Type B pancreatic cell (in vitro differentiated cells): ENCODE measurements around the gene ARVCF. TPM values are rescaled to one million over a fixed set of nuclear protein-coding genes. Genes with fewer than 3 reads are reported as not detected.

Source experiments
- DNase-seq: peaks from one replicate; pipeline ENCODE4 v3.0.0; 2021; ENCODE audit warnings: mixed read lengths; ENCODE audit not compliant: unreplicated experiment; ENCODE audit errors: extremely low spot score
- H3K27ac Mint-ChIP-seq: 2 replicates; pipeline ENCODE4 v1.8.0; 2021; ENCODE audit warnings: mild to moderate bottlenecking, mixed read lengths
- H3K27me3 Mint-ChIP-seq: 2 replicates; pipeline ENCODE4 v1.8.0; 2021; ENCODE audit warnings: mixed read lengths
- H3K36me3 Mint-ChIP-seq: 2 replicates; pipeline ENCODE4 v1.8.0; 2021; ENCODE audit warnings: mixed read lengths
- H3K4me1 Mint-ChIP-seq: one replicate; pipeline ENCODE4 v1.8.0; 2021; ENCODE audit warnings: mixed read lengths; ENCODE audit not compliant: unreplicated experiment
- H3K4me3 Mint-ChIP-seq: 2 replicates; pipeline ENCODE4 v1.8.0; 2021; ENCODE audit warnings: mild to moderate bottlenecking, mixed read lengths
- H3K9me3 Mint-ChIP-seq: 2 replicates; pipeline ENCODE4 v1.8.0; 2021; ENCODE audit warnings: mixed read lengths
- CTCF ChIP-seq: fragments of 200-600 bp; sonication (generic); conservative IDR thresholded peaks from 2 replicates; pipeline ENCODE4 v1.5.0; 2021; ENCODE audit warnings: antibody characterized with exemption, mild to moderate bottlenecking
- total RNA-seq: library from RNA; stranded (reverse); gene quantifications from 2 replicates; pipeline ENCODE4 v1.2.1, GENCODE V29; 2021; ENCODE audit warnings: low replicate concordance

The ARVCF gene
- total RNA-seq, 1 donor from 2014 or later, result 55.3 TPM

GRCh38 chr22:19972251-19972650, 44.4 kb downstream of the ARVCF start:
- DNase-seq, result no peak
- Mint-ChIP-seq H3K4me3 (peak overlapping the region; percentile 34), H3K4me1 (peaks cover 13% of the 10 kb centered on the region), H3K9me3 (no peaks in the 10 kb centered on the region), H3K27ac (no peak overlapping the region), H3K27me3 (no peaks in the 10 kb centered on the region), H3K36me3 (peaks cover 1% of the 10 kb centered on the region)
- no peak for TF ChIP-seq CTCF

- H3K36me3 Mint-ChIP-seq, result peaks cover 5% of the 10 kb centered on the region
- TF ChIP-seq CTCF, result no peak
- H3K4me1 Mint-ChIP-seq, result peaks cover 18% of the 10 kb centered on the region
- H3K27me3 Mint-ChIP-seq, result no peaks in the 10 kb centered on the region
- no peak overlapping the region for H3K4me3 Mint-ChIP-seq
- H3K9me3 Mint-ChIP-seq, result no peaks in the 10 kb centered on the region
- H3K27ac Mint-ChIP-seq, result no peak overlapping the region
- no peak for DNase-seq
Measured at GRCh38 chr22:19971276-19972124, 45.1 kb downstream of the ARVCF start.

GRCh38 chr22:19970479-19971275, 45.9 kb downstream of the ARVCF start:
- Mint-ChIP-seq H3K9me3 (no peaks in the 10 kb centered on the region), H3K4me1 (peaks cover 23% of the 10 kb centered on the region), H3K4me3 (no peak overlapping the region), H3K27ac (peak overlapping the region; percentile 64), H3K36me3 (peaks cover 5% of the 10 kb centered on the region), H3K27me3 (no peaks in the 10 kb centered on the region)
- peak; percentile 96 for TF ChIP-seq CTCF
- DNase-seq, result no peak

- TF ChIP-seq CTCF, result no peak
- no peaks in the 10 kb centered on the region for H3K27me3 Mint-ChIP-seq
- H3K36me3 Mint-ChIP-seq, result peaks cover 5% of the 10 kb centered on the region
- H3K4me3 Mint-ChIP-seq, result no peak overlapping the region
- no peaks in the 10 kb centered on the region for H3K9me3 Mint-ChIP-seq
- DNase-seq, result no peak
- no peak overlapping the region for H3K27ac Mint-ChIP-seq
- peaks cover 17% of the 10 kb centered on the region for H3K4me1 Mint-ChIP-seq
Measured at GRCh38 chr22:19970031-19970478, 46.6 kb downstream of the ARVCF start.

- Mint-ChIP-seq H3K27ac (no peak overlapping the region), H3K36me3 (peaks cover 5% of the 10 kb centered on the region), H3K27me3 (no peaks in the 10 kb centered on the region), H3K9me3 (no peaks in the 10 kb centered on the region), H3K4me3 (no peak overlapping the region), H3K4me1 (peaks cover 12% of the 10 kb centered on the region)
- no peak for TF ChIP-seq CTCF
- DNase-seq, result no peak
Measured at GRCh38 chr22:19969141-19969928, 47.3 kb downstream of the ARVCF start.
